Epithelial cell of prostate (primary cell): Measurements from ENCODE around the gene LRRC10B.

Source experiments
- DNase-seq: peaks from one replicate; pipeline ENCODE4 v3.0.0-alpha.2; 2011; ENCODE audit warnings: low read depth, low spot score
- H3K27ac ChIP-seq: fragments of 450-650 bp; 2 replicates; pipeline ENCODE4 v1.5.1; 2017; ENCODE audit warnings: mild to moderate bottlenecking

LRRC10B gene

DNA sequence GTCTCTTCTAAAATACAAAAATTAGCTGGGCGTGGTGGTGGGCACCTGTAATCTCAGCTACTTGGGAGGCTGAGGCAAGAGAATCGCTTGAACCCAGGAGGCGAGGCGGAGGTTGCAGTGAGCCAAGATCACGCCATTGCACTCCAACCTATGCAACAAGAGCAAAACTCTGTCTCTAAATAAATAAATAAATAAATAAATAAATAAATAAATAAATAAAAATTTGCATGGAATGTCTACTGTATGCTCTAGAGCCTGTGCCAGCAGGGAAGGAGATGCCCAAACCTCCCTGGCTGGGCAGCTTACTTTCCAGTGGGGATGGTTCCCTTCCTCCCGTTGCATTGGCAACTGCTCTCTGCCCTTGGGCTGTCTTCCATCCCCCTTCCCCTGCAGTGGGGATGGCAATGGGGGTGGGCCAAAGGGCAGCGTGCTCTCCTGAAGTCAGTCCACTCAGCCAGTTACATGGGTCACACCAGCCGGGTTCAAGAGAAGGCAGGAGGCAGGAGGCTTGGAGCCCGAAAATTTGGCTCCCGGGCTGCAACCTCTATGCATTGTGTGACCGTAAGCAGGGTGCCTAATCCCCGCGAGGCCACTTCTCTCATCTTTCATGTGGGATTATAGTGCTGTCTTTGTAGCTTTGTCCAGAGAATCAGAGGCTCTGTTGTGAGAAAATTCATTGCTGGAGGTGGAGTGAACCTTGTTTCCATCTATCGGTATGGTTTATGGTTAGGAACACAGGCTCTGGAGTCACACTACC, 1.4 kb upstream of the LRRC10B start:
- no peak overlapping the region for H3K27ac ChIP-seq
- no peak for DNase-seq

DNA sequence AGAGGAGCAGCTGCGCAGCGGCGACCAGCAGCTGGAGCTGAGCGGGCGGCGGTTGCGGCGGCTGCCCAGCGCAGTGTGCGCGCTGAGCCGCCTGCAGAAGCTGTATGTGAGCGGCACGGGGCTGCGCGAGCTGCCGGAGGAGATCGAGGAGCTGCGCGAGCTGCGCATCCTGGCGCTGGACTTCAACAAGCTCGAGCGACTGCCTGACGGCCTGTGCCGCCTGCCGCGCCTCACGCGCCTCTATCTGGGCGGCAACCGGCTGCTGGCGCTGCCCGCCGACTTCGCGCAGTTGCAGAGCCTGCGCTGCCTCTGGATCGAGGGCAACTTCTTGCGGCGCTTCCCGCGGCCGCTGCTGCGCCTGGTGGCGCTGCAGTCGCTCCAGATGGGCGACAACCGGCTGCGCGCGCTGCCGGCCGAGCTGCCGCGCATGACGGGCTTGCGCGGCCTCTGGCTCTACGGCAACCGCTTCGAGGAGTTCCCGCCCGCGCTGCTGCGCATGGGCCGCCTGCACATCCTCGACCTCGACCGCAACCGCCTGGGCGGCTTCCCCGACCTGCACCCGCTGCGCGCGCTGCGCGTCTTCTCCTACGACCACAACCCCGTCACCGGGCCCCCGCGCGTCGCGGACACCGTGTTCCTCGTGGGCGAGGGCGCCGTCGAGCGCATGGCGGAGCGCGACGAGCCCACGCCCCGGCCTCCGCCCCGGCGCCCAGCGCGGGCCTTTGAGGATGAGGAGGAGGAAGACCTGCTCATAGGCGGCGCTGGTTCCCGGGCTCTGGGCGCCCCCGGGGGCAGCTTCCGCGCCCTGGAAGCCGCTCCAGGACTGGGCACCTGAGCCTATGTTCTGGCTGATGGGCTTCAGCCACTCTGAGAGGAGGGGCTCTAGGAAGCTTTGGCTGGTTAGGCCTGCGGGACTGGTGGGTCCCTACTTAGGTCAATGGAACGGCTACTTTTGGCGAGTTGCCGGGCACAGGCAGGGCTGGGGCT, 787 bp downstream of the LRRC10B start:
- H3K27ac ChIP-seq = no peak overlapping the region
- peak; percentile 43 for DNase-seq

DNA sequence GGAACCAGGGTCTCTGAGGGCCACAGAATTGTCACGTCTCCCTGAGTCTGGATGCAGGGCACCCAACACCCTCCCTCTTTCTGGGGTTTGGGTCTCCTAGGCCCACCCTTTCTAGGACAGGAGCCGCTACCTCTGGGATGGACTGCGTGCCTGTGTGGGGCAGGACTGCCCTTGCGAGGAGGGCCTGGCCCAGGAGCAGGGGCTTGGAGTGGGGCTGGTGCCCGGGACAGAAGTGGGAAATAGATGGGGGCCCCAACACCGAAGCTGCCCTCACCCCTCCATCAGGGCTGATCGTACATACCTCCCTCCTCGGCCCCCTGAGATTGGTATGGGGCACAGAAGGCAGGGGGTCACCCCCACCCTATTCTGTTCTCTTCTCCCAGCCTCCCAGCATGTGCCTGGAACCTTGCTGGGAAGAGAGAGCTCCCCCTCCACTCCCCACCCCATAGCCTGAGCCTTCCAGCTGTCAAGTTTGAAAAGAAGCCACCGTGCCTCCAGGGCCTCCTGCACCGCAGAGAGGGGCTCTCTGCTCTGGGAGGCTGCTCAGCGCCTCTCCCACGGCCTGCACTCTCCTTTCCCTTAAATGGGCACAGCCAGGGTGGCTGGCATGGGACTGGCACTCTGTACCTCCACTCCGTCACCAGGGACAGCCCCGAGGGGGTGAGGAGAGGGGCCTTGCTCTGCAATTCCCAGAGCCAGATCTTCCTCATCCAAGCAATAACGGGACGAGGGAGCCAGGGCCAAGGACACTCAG, 1.8 kb downstream of the LRRC10B start:
- DNase-seq = no peak
- H3K27ac ChIP-seq = no peak overlapping the region

DNA sequence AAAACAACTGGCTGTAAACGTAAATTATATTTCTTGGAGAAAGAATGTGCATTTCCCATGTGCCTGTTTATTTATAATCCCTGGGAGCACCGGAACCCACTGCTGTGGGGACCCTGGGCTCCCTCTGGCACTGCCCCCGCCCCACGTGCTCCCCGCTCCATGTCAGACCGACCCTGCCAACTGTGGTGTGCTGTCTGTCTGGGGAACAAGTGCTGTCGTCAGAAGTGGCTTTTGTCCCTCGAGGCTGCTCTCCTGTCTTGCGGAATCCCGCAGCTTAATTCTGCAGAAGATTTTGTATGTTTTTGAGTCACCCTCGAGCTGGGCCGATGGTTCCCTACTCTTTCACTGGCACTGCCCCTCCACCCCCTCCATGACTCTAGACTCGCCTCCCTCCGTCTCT, 2.4 kb downstream of the LRRC10B start:
- no peak overlapping the region for H3K27ac ChIP-seq
- no peak for DNase-seq

DNA sequence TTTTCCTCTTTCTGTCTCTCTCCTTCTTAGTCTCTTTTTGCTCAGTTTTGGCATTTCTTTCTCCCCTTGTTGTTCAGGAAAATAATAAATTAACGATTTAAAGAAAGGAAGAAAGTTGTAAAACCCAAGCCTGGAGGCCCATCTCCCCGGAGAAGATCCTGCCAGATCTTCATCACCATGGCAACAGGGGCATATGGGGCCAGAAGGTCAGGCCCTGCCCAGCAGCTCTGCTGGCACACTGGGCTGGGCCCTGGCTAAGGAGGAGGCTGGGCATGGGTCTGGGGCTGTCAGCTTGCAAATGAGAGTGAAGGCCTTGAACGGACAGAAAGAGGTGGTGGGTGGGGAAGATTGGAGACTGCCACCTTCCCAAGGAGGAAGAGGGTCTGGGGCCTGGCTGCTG, 2.8 kb downstream of the LRRC10B start:
- no peak overlapping the region for H3K27ac ChIP-seq
- DNase-seq = no peak

DNA sequence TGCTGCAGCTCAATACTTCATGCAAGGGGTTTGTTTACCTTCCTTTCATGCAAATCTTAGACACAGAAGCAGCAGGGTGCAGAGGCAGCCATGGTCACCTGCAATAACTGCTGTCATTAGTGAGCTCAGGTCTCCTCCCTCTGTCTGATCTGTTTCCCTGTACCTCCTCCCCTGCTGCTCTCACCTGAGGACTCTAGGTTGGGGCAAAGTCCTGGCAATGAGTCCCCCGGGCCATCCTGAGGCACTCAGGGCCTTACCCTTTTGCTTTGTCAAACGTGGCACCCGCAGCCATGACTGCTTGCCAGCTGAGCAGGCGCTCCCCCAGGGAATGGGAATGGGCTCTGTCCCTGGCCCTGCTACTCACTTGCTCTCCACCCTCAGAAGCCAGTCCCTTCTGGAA, 3.9 kb downstream of the LRRC10B start:
- no peak for DNase-seq
- H3K27ac ChIP-seq = no peak overlapping the region

DNA sequence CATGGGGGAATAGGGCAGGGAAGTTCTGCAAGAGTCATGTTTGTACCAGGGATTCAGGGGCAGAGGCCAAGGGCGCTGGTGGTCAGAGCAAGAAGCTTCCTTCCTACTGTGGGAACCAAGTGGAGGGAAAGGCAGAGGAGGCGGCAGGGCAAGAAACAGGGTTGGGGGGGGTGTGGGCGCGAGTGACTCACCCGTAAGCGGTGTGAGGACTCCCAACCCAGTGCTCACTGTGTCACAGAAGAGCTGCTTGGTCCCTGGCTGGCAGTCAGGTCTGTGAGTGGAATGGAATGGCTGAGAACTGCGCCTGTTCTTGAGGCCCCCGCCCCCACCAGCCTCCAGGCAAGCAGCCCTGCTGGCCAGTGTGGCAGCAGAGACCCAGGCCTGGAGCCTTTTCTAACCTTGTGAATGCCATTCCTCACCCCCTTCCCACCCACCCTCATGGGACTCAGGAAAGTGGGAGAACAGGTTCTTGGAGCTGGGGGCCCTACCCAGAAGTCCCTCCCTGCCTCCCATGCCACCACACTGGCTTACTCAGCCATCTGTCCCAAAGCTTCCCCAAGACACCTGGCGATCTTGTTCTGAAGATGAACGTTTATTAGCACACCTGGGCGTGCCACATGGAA, 4.7 kb downstream of the LRRC10B start:
- no peak for DNase-seq
- H3K27ac ChIP-seq = no peak overlapping the region

DNA sequence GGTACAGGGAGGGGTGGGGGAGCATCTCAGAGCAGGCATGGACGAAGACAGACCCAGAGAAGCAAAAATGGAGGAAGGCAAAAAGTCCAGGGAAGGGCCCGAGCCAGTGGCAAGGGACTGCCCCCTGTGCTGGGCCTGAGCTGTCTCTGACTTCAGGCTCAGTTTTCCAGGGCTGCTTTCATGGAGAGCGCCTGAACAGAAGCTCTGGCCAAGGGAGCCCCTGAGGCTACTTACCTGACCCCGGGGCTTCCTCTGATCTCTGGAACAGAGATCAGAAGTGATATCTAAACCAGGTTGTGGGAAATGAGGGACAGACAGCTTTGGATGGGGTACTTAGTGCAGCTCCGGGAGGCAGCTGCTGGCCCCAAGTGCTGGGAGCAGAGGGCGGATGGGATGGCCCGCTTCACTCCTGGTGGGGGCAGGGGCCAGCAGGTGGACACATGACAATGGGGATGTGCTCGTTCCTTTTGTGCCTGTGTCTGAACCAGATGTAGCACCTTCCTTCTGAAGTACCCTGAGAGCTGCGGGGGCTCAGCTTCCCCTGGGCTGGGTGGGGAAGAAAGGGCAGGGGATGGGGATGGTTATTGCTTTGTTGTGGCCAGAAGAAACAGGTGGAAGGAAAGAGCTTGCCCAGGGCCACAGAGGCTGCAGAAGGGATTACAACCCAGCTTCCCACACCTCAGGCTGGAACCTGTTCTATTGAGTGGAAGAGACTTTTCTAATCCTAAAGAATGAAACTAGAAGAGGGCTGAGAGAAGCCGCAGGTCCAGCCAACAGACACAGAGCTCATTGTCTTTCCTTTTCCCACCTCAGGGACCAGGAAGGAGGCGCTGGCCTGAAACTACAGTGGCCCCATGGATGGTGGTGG, 5.7 kb downstream of the LRRC10B start:
- no peak for DNase-seq
- H3K27ac ChIP-seq = no peak overlapping the region

DNA sequence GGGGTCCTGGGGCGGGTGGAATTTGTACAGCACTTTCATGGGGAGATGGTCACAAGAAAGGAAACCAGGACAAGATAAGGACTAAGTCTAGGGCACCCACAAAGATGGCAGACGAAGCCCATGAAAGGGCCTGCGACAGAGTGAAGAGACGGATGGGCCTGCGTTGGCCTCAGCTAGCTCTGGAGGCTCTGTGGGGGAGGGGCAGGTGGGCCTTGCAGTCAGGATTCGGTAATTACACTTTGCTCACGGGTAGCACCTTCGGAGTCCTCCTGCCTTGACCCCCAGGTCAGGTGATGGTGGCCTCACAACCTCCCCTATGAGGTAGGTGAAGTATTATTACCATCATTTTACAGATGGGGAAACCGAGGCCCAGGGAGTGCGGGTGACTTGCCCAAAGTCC, 7.1 kb downstream of the LRRC10B start:
- no peak for DNase-seq
- no peak overlapping the region for H3K27ac ChIP-seq

DNA sequence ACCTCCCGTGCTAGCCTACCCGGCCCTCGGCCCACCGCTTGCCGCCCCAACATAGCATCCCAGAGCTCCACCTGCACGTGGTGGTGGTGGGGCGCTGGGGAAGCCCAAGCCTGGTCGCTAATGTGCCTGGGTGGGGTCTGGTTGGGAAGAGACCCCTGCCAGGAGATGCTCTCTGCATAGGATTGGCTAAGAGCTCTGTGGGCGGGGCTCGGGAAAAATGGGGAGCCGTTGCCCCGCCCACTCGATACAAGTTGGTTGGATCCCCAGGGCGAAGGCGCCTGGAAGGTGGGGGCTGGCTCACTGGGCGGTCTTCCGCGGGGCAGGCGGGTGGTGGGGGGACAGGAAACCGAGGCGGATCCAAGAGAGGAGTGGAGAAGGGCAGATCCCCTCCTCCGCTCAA, 7.6 kb downstream of the LRRC10B start:
- DNase-seq = no peak

DNA sequence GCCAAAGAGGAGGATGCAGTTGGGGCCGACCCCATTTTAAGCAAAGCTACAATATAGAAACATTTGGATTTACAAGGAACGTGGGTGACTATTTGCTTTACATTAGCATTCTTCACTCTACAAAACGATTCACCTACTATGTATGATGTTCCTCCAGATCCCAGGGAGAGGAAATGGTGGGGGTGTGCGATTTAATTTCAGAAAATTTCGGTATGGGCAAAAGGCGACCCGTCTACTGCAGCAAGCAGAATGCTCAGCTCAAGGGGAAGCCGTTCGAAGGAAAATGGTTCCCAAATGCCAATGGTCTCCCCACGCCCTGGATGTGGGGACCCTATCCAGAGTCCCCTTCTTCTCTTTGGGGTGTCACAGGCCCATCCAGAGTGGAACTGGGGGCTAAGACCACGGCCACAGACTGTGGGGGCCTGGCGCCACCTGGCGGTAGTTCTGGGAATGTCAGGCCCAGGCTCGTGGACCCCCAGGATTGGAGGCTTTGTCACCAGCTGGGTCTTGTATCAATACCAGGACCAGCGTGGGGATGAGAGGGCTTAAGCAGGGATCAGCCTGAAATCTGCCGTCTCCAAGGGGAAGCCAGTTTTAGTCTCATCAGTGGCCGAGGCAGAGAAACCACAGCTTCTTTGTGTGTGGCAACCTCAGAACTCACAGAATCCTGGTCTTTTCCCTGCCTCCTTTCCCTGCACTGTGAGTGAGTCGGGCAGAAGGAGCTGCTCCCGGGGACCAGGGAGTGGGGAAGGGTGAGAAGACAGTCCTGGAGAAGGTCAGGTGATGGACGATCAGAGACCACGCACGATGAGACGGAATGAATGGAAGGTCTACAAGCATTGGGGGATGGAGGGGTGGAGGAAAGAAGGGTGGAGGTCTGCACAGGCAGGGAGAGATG, 8.4 kb downstream of the LRRC10B start:
- DNase-seq = no peak
- H3K27ac ChIP-seq = no peak overlapping the region

More for the DNA sequence above, 7.6 kb downstream of the LRRC10B start:
- no peak overlapping the region for H3K27ac ChIP-seq

DNA sequence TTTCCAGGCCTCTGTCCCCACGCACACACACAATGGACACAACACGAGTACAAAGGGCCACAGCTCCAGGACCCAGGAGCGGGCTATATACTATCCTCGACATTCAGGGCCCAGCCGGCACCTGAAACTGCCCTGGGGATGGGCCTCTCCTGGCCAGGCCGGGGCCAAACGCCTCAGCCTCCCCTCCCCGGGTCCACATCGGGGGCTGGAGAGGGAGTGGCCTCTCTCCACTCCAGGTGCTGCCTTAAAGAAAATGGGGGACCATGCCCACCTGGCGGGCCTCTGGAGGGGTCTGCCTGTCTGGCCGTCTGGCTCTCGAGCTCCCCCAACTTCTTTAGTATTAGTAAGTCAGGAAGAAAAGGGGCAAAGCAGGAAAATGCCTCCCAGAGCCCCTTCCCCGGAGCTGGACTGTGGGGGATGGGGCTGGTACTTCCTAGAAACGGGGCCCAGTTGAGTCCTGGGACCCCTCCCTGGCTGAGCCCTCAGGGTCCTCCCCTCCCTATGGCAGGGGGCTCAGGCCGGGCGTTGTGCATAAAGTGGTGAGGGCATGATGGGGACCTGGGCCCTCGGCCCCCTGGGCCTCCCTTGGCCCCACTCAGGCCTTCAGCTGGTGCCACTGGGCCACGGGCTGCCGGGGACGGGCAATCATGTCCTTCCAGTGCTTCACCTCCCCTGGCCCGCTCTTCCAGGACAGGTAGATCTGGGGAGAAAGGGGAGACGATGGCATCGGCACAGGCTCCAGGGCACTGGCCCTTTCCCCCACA, 9.7 kb downstream of the LRRC10B start:
- H3K27ac ChIP-seq = no peak overlapping the region
- no peak for DNase-seq

DNA sequence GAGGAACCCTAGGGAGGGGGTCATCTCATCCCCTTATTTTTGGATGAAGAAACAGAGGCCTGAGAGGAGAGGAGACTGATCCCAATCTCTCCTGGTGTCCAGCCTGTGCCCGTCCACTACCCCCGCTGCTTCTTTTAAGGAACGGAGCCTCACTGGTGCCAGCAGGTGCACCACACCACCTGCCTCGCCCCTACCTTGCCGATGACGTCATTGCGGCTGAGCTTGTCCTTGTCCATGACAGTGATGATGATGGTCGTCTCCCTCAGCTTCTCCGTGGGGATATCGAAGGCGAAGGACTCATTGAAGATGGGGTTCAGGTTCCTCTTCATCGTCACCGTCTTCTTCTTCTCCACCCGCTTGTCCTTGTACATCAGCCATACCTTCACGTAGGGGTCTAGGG, 14.3 kb downstream of the LRRC10B start:
- DNase-seq = no peak
- no peak overlapping the region for H3K27ac ChIP-seq

DNA sequence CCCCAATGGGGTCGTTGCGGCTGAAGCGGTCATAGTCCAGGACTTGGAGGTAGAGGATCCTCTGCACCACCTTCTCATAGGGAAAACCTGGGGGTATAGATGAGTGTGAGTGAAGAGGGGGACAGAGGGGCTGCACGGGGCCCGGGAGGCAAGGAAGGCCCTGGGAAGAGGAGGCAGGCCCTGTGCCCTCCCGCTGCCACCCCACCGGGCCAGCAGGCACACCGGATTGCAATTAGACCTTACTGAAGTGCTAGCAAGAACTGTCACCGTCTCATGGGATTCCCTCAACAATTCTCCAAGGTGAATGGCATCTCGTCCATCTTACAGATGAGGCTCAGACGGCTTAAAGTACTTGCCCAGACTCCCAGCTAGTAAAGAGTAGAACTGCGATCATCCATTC, 15.9 kb downstream of the LRRC10B start:
- no peak overlapping the region for H3K27ac ChIP-seq
- no peak for DNase-seq

DNA sequence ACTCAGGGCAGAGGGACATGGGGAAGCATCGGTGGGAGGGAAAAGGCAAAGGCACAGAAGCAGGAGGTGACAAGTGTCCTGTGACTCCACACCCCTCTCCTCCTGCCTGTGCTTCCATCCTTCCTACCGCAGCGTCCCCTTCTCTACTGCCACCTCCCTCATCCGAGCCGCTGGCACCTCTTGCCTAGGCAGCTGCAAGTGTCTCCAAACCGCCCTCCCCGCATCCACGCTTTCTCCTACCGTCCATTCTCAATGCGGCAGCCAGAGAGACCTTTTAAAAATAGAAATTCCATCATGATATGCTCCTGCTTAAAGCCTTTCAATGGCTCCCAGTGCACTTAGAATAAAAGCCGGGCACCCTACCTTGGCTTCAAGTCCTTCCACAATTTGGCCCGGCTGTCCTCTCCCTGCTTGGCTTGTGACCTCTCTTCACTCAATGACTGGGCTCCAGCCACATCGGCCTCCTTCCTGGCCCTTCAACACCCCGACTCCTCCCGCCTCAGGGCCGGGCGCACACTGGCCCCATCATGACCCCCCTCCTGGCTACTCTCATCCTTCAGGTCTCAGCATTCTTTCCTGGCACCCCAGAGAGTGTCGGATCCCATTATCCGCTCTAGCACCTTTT, 16.5 kb downstream of the LRRC10B start:
- no peak overlapping the region for H3K27ac ChIP-seq
- no peak for DNase-seq

DNA sequence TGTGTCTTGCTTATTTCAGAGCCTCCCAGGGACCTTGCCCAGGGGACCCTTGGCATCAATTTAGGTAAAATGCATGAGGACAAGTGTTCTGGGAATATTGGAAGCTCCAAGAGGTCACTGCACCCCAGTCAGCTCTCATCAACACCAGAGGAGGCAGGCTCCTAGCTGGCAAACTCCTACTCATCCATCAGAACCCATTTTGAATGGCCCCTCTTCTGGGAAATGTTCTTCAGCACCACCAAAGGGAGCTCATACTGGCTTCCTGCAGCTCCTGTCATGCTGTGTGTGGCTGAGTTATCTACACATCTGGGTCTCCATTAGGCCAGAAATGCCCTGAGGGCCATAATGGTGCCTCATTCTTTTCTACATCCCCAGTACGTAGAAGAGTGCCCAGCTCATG, 17.7 kb downstream of the LRRC10B start:
- DNase-seq = no peak
- H3K27ac ChIP-seq = no peak overlapping the region
